ENCODE results near the gene LTBP1. TPM values are rescaled to one million over a fixed set of nuclear protein-coding genes. Genes with fewer than 3 reads are reported as not detected.
"Not testable (repeated sequence)": the region's sequence is repeated elsewhere in the genome, so short reads cannot be mapped to it uniquely, and the experiment has no call there.

Gene LTBP1
- total RNA-seq, 1 experiment from 2014 or later, result 2.2 TPM

DNA sequence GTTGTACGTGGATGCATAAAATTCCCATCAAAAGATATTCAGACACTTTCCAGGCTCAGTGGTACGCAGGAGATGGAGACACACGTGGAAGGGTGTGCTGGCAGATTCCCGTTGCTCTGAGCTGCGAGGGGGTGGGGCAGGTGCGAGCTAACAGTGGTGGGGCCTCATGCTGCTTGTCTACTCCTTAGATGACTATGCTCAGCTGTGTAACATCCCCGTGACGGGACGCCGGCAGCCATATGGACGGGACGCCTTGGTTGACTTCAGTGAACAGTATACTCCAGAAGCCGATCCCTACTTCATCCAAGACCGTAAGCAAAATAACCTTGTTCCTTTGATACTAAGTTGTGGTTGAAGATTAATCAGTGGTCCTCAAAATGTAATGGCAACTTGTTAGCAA, 442.2 kb downstream of the LTBP1 start:
- CTCF ChIA-PET, result no interaction called here

DNA sequence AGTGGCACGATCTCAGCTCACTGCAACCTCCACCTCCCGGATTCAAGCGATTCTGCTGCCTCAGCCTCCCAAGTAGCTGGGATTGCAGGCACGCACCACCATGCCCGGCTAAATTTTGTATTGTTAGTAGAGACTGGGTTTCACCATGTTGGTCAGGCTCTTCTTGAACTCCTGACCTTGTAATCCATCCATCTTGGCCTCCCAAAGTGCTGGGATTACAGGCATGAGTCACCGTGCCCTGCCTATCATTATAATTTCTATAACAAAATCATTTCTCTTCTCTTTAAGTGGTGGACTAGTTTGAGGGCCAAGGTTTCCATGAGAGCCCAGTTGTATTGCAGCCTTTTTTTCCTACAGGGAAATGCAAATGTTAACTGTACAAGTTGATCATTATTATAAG, 442.9 kb downstream of the LTBP1 start:
- H3K27ac ChIP-seq (ENCODE audit: low read depth, low read length, poor library complexity, severe bottlenecking); BruUV-seq (replicated peaks); POLR2A ChIA-PET (ENCODE audit: low non-redundant PET); intact Hi-C loops (cut with micrococcal nuclease; ENCODE audit: unreplicated experiment); H3K36me3 ChIP-seq (ENCODE audit: insufficient read depth, low read length, poor library complexity, severe bottlenecking); H3K9me3 ChIP-seq (ENCODE audit: low read depth, low read length, poor library complexity, severe bottlenecking); H3K4me3 ChIP-seq (ENCODE audit: low read depth, low read length, poor library complexity, severe bottlenecking); H3K27me3 ChIP-seq (replicated peaks; ENCODE audit: insufficient read depth, low read depth, low read length, poor library complexity); H3K4me1 ChIP-seq (ENCODE audit: insufficient read depth, low read length, poor library complexity, severe bottlenecking); CTCF ChIA-PET; DNase-seq (ENCODE audit: low spot score): not testable (repeated sequence)

More for the DNA sequence above, 442.2 kb downstream of the LTBP1 start:
- POLR2A ChIA-PET (ENCODE audit: low non-redundant PET), result no interaction called here
- Histone ChIP-seq H3K9me3 (ENCODE audit: low read depth, low read length, poor library complexity, severe bottlenecking) (no peaks in the 10 kb centered on the region), H3K36me3 (ENCODE audit: insufficient read depth, low read length, poor library complexity, severe bottlenecking) (no peaks in the 10 kb centered on the region), H3K27me3 (replicated peaks; ENCODE audit: insufficient read depth, low read depth, low read length, poor library complexity) (no peaks in the 10 kb centered on the region), H3K27ac (ENCODE audit: low read depth, low read length, poor library complexity, severe bottlenecking) (no peak overlapping the region), H3K4me3 (ENCODE audit: low read depth, low read length, poor library complexity, severe bottlenecking) (no peak overlapping the region), H3K4me1 (ENCODE audit: insufficient read depth, low read length, poor library complexity, severe bottlenecking) (no peaks in the 10 kb centered on the region)
- DNase-seq (ENCODE audit: low spot score), result no peak
- no TSS peak for BruUV-seq (replicated peaks)
- no peak for TF ChIP-seq EZH2 (IDR thresholded peaks at IDR 0.05; ENCODE audit: borderline replicate concordance, low read depth, low read length, poor library complexity, severe bottlenecking)
- TF ChIP-seq, protein P1, sequence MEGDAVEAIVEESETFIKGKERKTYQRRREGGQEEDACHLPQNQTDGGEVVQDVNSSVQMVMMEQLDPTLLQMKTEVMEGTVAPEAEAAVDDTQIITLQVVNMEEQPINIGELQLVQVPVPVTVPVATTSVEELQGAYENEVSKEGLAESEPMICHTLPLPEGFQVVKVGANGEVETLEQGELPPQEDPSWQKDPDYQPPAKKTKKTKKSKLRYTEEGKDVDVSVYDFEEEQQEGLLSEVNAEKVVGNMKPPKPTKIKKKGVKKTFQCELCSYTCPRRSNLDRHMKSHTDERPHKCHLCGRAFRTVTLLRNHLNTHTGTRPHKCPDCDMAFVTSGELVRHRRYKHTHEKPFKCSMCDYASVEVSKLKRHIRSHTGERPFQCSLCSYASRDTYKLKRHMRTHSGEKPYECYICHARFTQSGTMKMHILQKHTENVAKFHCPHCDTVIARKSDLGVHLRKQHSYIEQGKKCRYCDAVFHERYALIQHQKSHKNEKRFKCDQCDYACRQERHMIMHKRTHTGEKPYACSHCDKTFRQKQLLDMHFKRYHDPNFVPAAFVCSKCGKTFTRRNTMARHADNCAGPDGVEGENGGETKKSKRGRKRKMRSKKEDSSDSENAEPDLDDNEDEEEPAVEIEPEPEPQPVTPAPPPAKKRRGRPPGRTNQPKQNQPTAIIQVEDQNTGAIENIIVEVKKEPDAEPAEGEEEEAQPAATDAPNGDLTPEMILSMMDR (conservative IDR thresholded peaks at IDR 0.05; ENCODE audit: low read depth, low read length), result no peak
- intact Hi-C loops (cut with micrococcal nuclease; ENCODE audit: unreplicated experiment), result no loop called here

DNA sequence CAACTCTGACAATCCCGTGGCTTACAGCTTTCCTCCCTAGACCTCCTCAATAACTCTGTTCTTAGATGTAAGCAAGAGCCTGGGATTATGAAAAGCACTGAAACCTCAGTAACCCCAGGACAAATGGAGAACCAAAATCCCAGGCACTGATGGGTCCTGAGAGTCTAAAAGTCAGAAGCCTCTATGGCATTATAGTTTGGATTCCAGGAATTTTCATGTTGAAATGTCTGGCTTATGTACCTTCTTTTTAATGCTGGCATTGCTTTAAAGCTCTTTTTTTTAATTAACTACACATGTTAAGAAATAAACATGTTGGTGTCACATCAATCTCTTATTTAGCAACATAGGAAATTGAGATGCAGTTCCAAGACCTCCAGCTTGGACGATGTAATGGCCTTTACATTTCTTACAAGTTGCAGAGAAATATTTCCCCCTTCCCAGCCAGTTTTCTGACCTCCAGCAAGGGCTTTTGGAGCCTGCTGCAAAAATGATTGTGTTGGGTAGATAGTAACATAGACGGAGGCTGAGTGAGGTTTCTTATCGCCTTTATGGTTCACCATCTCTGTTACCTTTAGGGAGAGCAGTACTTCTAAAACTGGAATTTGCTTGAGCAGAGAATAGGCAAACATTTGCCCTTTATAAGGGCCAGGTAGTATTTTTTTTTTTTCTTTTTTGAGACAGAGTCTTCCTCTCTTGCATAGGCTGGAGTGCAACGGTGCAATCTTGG, 444.9 kb downstream of the LTBP1 start:
- no peaks in the 10 kb centered on the region for H3K36me3 ChIP-seq (ENCODE audit: insufficient read depth, low read length, poor library complexity, severe bottlenecking)
- H3K27ac ChIP-seq (ENCODE audit: low read depth, low read length, poor library complexity, severe bottlenecking), result no peak overlapping the region
- POLR2A ChIA-PET (ENCODE audit: low non-redundant PET), result interaction anchor here (0.7 kb wide), 1 partner anchor 27 kb away, joined by 3 read pairs; no protein-coding TSS in a partner anchor
- H3K4me1 ChIP-seq (ENCODE audit: insufficient read depth, low read length, poor library complexity, severe bottlenecking), result no peaks in the 10 kb centered on the region
- H3K4me3 ChIP-seq (ENCODE audit: low read depth, low read length, poor library complexity, severe bottlenecking), result no peak overlapping the region
- CTCF ChIA-PET, result no interaction called here
- intact Hi-C loops (cut with micrococcal nuclease; ENCODE audit: unreplicated experiment), result no loop called here
- no peaks in the 10 kb centered on the region for H3K9me3 ChIP-seq (ENCODE audit: low read depth, low read length, poor library complexity, severe bottlenecking)
- no peak for DNase-seq (ENCODE audit: low spot score)
- TF ChIP-seq, protein P1 (conservative IDR thresholded peaks at IDR 0.05; ENCODE audit: low read depth, low read length), result no peak
- no peak for TF ChIP-seq EZH2 (IDR thresholded peaks at IDR 0.05; ENCODE audit: borderline replicate concordance, low read depth, low read length, poor library complexity, severe bottlenecking)
- no TSS peak for BruUV-seq (replicated peaks)
- H3K27me3 ChIP-seq (replicated peaks; ENCODE audit: insufficient read depth, low read depth, low read length, poor library complexity), result no peaks in the 10 kb centered on the region

DNA sequence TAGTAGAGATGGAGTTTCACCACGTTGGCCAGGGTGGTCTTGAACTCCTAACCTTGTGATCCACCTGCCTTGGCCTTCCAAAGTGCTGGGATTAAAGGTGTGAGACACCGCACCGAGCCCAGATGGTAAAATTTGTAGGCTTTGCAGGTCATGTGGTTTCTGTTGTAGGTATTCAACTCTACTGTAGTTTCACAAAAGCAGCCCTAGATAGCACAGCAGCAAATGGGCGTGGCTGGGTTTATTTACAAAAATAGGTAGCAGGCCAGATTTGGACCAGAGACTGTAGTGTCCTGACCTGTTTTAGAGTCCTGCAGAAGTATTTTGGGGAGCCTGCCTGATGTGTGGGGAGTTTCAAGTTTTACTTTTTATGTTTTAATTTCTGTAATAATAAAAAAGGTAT, 445.6 kb downstream of the LTBP1 start:
- no TSS peak for BruUV-seq (replicated peaks)
- no peak overlapping the region for H3K27ac ChIP-seq (ENCODE audit: low read depth, low read length, poor library complexity, severe bottlenecking)
- no peaks in the 10 kb centered on the region for H3K9me3 ChIP-seq (ENCODE audit: low read depth, low read length, poor library complexity, severe bottlenecking)
- DNase-seq (ENCODE audit: low spot score), result no peak
- H3K4me3 ChIP-seq (ENCODE audit: low read depth, low read length, poor library complexity, severe bottlenecking), result no peak overlapping the region
- H3K36me3 ChIP-seq (ENCODE audit: insufficient read depth, low read length, poor library complexity, severe bottlenecking), result no peaks in the 10 kb centered on the region
- no peaks in the 10 kb centered on the region for H3K4me1 ChIP-seq (ENCODE audit: insufficient read depth, low read length, poor library complexity, severe bottlenecking)
- no peak for TF ChIP-seq EZH2 (IDR thresholded peaks at IDR 0.05; ENCODE audit: borderline replicate concordance, low read depth, low read length, poor library complexity, severe bottlenecking)
- TF ChIP-seq, protein P1 (conservative IDR thresholded peaks at IDR 0.05; ENCODE audit: low read depth, low read length), result no peak
- ChIA-PET CTCF (no interaction called here), POLR2A (ENCODE audit: low non-redundant PET) (interaction anchor here (0.7 kb wide), 1 partner anchor 210 kb away, joined by 4 read pairs; no protein-coding TSS in a partner anchor)
- intact Hi-C loops (cut with micrococcal nuclease; ENCODE audit: unreplicated experiment), result no loop called here
- no peaks in the 10 kb centered on the region for H3K27me3 ChIP-seq (replicated peaks; ENCODE audit: insufficient read depth, low read depth, low read length, poor library complexity)
